D341Med (cell line): Measurements from ENCODE around the gene PCGF3.
A peak's percentile ranks its signal among the peaks of the same experiment; 100 is the strongest.
"Not testable (repeated sequence)": the region's sequence is repeated elsewhere in the genome, so short reads cannot be mapped to it uniquely, and the experiment has no call there.

ENCODE experiments used
- DNase-seq: peaks from one replicate; pipeline ENCODE4 v3.0.0; 2012; ENCODE audit warnings: low spot score

PCGF3 gene

GRCh38 chr4:683247-683897 is 22.3 kb upstream of the PCGF3 start:
- DNase-seq = no peak

GRCh38 chr4:683982-684622 is 21.5 kb upstream of the PCGF3 start:
- DNase-seq = peak; percentile 86

- no peak for DNase-seq
Measured at GRCh38 chr4:684623-685327, 20.9 kb upstream of the PCGF3 start.

- no peak for DNase-seq
Measured at GRCh38 chr4:685679-686412, 19.8 kb upstream of the PCGF3 start.

GRCh38 chr4:686413-687040 is 19.1 kb upstream of the PCGF3 start:
- DNase-seq = no peak

- no peak for DNase-seq
Measured at GRCh38 chr4:687048-687970, 18.3 kb upstream of the PCGF3 start.

GRCh38 chr4:687971-688853 is 17.4 kb upstream of the PCGF3 start:
- no peak for DNase-seq

GRCh38 chr4:688854-689681 is 16.6 kb upstream of the PCGF3 start, which contains the start of gene SLC49A3:
TSS of gene SLC49A3 (minus strand) at chr4:689151. CDS start at chr4:689127, 24 bp downstream.
- no peak for DNase-seq

- DNase-seq = no peak
Measured at GRCh38 chr4:689723-690122, 15.9 kb upstream of the PCGF3 start.

- no peak for DNase-seq
Measured at GRCh38 chr4:692771-693554, 12.7 kb upstream of the PCGF3 start.

- DNase-seq = not testable (repeated sequence)
Measured at GRCh38 chr4:694341-694940, 11.2 kb upstream of the PCGF3 start.

GRCh38 chr4:699816-700580 is 5.6 kb upstream of the PCGF3 start:
- DNase-seq = no peak

GRCh38 chr4:700587-701264 is 4.9 kb upstream of the PCGF3 start:
- no peak for DNase-seq

GRCh38 chr4:702618-703048 is 3.0 kb upstream of the PCGF3 start:
- DNase-seq = no peak

- no peak for DNase-seq
Measured at GRCh38 chr4:703336-704197, 2.1 kb upstream of the PCGF3 start.
